ENCODE results near the gene RSPO3.

RSPO3 gene

GRCh38 chr6:127079681-127080080 is 38.8 kb upstream of the RSPO3 start (continued):
- no peak for TF ChIP-seq GLIS3 (CRISPR knock-in tag; IDR thresholded peaks at IDR 0.05)
- no peak for TF ChIP-seq TSHZ2 (CRISPR knock-in tag; IDR thresholded peaks at IDR 0.05)
- TF ChIP-seq POU6F1 (CRISPR knock-in tag; IDR thresholded peaks at IDR 0.05; ENCODE audit: borderline replicate concordance, low read depth) = no peak
- no peak for TF ChIP-seq CREB5 (CRISPR knock-in tag; IDR thresholded peaks at IDR 0.05; ENCODE audit: low read depth)

- TF ChIP-seq ISL1 (CRISPR knock-in tag; IDR thresholded peaks at IDR 0.05) (no peak), ARNTL (CRISPR knock-in tag; IDR thresholded peaks at IDR 0.05; ENCODE audit: borderline replicate concordance, low read depth) (no peak), ESRRG (CRISPR knock-in tag; IDR thresholded peaks at IDR 0.05) (no peak), ZNF565 (CRISPR knock-in tag; conservative IDR thresholded peaks at IDR 0.05; ENCODE audit: low read depth) (no peak), ZNF8 (CRISPR knock-in tag; IDR thresholded peaks at IDR 0.05) (no peak), GLIS3 (CRISPR knock-in tag; IDR thresholded peaks at IDR 0.05) (no peak), POU6F1 (CRISPR knock-in tag; IDR thresholded peaks at IDR 0.05; ENCODE audit: borderline replicate concordance, low read depth) (no peak), SNAI2 (CRISPR knock-in tag; IDR thresholded peaks at IDR 0.05) (no peak), ZNF70 (CRISPR knock-in tag; IDR thresholded peaks at IDR 0.05) (no peak), PPARA (CRISPR knock-in tag; IDR thresholded peaks at IDR 0.05; ENCODE audit: borderline replicate concordance) (no peak), RARB (CRISPR knock-in tag; IDR thresholded peaks at IDR 0.05) (no peak)
- ATAC-seq = no peak
Observed at GRCh38 chr6:127080081-127080480, 38.4 kb upstream of the RSPO3 start.

- ATAC-seq = no peak
- no peak for TF ChIP-seq ZNF70 (CRISPR knock-in tag; IDR thresholded peaks at IDR 0.05)
- TF ChIP-seq BACH2 (CRISPR knock-in tag; IDR thresholded peaks at IDR 0.05; ENCODE audit: borderline replicate concordance) = no peak
- no peak for TF ChIP-seq PPARA (CRISPR knock-in tag; IDR thresholded peaks at IDR 0.05; ENCODE audit: borderline replicate concordance)
- no peak for TF ChIP-seq ESRRG (CRISPR knock-in tag; IDR thresholded peaks at IDR 0.05)
- TF ChIP-seq ARNTL (CRISPR knock-in tag; IDR thresholded peaks at IDR 0.05; ENCODE audit: borderline replicate concordance, low read depth) = no peak
- no peak for TF ChIP-seq TCF4 (CRISPR knock-in tag; IDR thresholded peaks at IDR 0.05; ENCODE audit: borderline replicate concordance)
- no peak for TF ChIP-seq OSR1 (CRISPR knock-in tag; IDR thresholded peaks at IDR 0.05)
- no peak for TF ChIP-seq TOX (CRISPR knock-in tag; IDR thresholded peaks at IDR 0.05; ENCODE audit: borderline replicate concordance)
- no peak for TF ChIP-seq CREB5 (CRISPR knock-in tag; IDR thresholded peaks at IDR 0.05; ENCODE audit: low read depth)
- TF ChIP-seq GLIS3 (CRISPR knock-in tag; IDR thresholded peaks at IDR 0.05) = no peak
- TF ChIP-seq ZC3H10 (CRISPR knock-in tag; IDR thresholded peaks at IDR 0.05) = no peak
- TF ChIP-seq TSHZ2 (CRISPR knock-in tag; IDR thresholded peaks at IDR 0.05) = no peak
- TF ChIP-seq PATZ1 (CRISPR knock-in tag; IDR thresholded peaks at IDR 0.05; ENCODE audit: borderline replicate concordance) = no peak
- TF ChIP-seq ZNF8 (CRISPR knock-in tag; IDR thresholded peaks at IDR 0.05) = no peak
- TF ChIP-seq ZNF565 (CRISPR knock-in tag; conservative IDR thresholded peaks at IDR 0.05; ENCODE audit: low read depth) = no peak
- TF ChIP-seq RARB (CRISPR knock-in tag; IDR thresholded peaks at IDR 0.05) = no peak
- no peak for TF ChIP-seq ISL1 (CRISPR knock-in tag; IDR thresholded peaks at IDR 0.05)
- TF ChIP-seq CSRNP3 (CRISPR knock-in tag; IDR thresholded peaks at IDR 0.05) = no peak
Observed at GRCh38 chr6:127083231-127083962, 35.1 kb upstream of the RSPO3 start.

All from SK-N-SH treated with all-trans-retinoic acid at 6 μM for 48 hours (cell line).